Fibroblast of peridontal ligament (primary cell): Measurements from ENCODE around the gene PSMB4.
"Not testable (repeated sequence)": the region's sequence is repeated elsewhere in the genome, so short reads cannot be mapped to it uniquely, and the experiment has no call there.

Experiments
- DNase-seq: peaks from one replicate; pipeline ENCODE4 v3.0.0-alpha.2; 2010; ENCODE audit errors: extremely low read depth

The PSMB4 gene

GRCh38 chr1:151399324-151400171, at the start of gene PSMB4:
Gene PSMB4, plus strand, starts transcription at chr1:151399573. Its CDS starts 15 bp downstream, at chr1:151399588.
- peak; percentile 96 for DNase-seq

- DNase-seq: not testable (repeated sequence)
These were observed 49.0 kb upstream of the PSMB4 start for GRCh38 chr1:151350323-151350722.

DNA sequence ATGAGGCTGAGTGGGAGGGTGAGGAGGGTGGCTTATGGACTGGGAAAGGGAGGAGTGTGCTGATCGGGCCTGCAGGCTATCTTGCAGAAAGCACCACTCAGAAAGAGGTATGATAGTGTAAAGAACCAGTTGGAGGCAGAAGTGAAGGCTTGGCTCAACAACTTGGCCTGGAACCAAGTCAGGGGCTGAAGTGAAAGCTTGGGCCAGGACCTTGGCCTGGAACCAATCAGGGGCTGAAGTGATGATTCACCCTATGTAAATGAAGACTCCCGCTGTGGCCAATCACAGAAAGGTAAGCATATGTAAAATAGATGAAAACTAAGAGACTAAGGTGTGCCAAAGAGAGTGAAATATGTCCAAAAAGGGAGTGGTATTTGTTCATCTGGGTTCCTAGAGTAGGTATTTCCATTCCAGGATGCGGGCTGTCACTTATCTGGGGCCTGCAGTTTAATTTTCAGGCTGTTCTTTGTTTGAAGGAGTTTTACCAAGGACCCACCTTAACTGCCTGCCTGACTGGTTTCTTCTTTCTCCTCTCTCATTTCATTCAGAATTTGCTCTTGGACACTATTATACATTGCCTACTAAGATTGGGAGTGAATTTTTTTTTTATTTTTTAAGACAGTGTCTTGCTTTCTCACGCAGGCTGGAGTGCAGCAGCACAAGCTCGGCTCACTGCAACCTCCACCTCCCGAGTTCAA, 47.2 kb upstream of the PSMB4 start:
- no peak for DNase-seq

- DNase-seq: no peak
These were observed 42.7 kb upstream of the PSMB4 start for GRCh38 chr1:151356696-151357095.

GRCh38 chr1:151361883-151362282, 37.5 kb upstream of the PSMB4 start:
- DNase-seq: no peak

DNA sequence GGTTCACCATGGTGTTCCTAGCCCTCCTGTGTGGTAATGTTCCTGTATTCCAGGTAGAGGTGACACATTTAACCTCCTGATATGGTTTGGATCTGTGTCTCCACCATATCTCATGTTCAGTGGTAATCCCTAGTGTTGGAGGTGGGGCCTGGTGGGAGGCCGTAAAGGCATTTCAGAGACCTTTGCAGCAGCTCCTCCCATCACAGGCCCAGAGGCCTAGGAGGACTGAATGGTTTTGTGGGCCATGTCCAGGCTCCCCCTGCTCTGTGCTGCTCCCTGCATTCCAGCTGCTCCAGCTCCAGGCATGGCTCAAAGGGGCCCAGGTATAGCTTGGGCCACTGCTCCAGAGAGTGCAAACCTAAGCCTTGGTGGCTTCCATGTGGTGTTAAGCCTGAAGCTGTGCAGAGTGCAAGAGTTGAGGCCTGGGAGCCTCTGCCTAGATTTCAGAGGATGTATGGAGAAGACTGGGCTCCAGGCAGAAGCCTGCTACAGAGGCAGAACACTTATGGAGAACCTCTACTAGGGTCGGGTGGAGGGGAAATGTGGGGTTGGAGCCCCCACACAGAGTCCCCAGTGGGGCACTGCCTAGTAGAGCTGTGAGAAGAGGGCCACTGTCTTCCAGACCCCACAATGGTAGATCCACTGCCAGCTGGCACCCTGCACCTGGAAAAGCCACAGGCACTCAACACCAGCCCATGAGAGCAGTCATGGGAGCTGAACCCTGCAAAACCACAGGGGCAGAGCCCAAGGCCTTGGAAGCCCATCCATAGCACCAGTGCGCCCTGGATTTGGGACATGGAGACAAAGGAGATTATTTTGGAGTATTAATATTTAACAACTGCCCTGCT, 36.8 kb upstream of the PSMB4 start:
- no peak for DNase-seq

- DNase-seq: no peak
These were observed 34.4 kb upstream of the PSMB4 start for GRCh38 chr1:151364996-151365395.

- DNase-seq: peak; percentile 15
These were observed 31.5 kb upstream of the PSMB4 start for GRCh38 chr1:151367658-151368392.

DNA sequence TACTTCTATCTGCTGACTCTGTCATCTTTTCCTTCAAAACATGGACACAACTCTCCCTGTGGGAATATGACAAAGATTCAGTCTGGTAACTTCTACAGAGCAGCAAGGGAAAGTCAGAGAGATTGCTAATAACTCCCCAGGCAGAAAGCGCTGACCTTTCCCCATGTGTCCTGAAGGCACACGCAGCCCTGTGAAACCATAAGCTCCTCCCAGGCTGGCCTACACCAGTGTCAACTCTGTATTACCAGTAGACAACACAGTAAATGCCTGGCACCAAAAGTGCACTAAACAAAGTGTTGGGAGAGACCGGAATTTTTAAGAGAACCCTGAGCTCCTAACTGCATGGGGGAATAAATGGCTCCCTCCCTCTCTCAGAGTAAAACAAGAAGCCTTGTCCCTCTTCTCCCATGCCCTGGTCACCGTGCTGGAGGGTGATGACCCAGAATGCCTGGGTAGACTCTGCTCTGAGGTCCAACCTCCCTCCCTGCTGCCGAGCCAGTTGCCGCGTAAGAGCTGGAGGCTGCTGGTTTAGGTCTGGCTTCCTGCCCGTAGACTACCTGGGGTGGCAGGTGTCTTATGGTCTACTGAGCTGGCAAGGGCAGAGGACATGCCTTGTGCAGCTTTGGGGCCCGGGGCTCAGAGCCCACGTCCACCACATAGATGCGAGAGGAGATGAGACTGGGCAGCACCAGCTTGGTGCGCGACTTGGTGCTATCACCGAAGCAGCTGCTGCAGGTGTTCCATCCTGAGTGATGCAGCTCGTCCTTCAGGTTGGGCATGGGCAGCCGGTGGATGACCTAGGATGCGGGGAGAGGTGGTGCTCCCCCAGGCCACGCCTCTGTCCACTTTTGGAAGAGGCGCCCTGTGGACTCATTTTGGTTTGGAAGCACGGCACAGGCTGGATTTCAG, 30.7 kb upstream of the PSMB4 start:
- no peak for DNase-seq

GRCh38 chr1:151369302-151369610, 30.1 kb upstream of the PSMB4 start:
- DNase-seq: no peak

DNA sequence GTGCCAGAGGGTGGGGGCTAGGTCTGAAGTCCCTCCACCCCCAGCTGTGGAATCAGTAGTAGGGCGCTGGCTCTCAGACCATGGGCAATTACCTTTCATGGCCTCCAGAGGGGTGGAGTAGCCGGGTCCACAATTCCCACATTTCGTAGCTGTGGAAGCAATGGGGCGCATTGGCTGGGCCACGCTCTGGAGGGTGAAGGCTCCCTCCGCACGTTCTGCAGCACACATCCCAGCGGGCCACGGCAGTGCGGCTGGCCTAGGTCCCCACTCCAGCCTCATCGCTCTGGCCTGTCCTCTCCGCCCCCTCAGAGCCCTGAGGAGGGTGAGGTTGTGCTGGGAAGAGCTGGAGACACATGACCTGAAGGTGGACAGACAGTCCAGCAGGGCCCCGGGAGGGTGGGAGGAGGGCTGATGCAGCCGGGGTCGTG, 29.7 kb upstream of the PSMB4 start:
- DNase-seq: no peak

DNA sequence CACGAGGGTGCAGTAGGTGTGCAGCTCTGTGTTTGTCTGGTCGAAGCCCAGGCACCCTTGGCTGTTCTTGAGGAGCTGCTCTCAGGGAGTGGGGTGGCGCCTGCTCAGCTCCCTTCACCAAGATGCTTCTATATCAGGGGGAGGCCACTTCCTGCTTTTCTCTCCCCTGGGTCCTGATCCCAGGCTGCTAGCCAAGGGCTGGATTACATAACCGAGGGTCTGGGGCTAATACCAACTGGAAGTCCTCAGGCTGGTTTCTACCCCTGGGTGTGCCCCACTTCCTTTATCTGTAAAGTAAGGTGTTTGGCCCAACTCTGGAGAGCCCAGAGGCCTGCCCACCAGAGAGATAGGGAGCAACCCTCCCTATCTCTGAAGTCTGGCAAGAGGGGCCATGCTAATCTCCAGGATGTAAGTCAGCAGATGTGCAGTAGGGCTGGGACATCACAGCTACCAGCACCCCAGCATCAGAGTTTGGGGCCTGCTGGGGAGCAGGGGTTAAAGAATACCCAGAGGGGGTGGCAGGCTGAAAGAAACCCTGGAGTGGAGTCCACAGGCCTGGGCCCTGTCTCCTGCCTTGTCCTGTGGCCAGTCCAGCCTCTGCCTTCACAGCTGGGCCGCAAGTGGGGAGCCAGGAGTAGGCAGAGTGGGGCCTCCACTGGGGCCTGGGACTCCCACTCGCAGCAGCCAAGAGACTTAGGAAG, 29.0 kb upstream of the PSMB4 start:
- no peak for DNase-seq

- DNase-seq: peak; percentile 66
These were observed 27.9 kb upstream of the PSMB4 start for GRCh38 chr1:151371370-151372057.

- peak; percentile 83 for DNase-seq
These were observed 27.1 kb upstream of the PSMB4 start, which contains the start of gene SELENBP1 for GRCh38 chr1:151372058-151372934. Gene SELENBP1, minus strand, starts transcription at chr1:151372705. Its CDS starts 64 bp downstream, at chr1:151372641.

DNA sequence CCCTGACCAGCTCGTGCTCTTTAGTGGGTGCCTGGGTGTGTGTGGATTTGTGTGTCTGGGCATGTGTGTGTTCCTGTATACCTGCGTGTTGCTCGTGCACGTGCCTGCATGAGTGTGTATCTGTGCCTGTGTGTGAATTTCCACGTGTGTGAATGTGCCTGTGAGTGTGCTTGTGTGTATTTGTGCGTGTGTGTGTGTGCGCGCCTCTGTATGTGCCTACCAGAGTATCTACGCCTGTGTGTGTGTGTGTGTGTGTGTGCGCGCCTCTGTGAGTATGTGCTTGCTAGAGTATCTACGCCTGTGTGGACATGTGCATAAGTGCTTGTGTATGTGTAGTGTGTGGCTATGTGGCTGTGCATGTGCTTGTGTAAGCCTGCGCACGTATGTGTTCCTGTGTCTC, 26.2 kb upstream of the PSMB4 start:
- no peak for DNase-seq

DNA sequence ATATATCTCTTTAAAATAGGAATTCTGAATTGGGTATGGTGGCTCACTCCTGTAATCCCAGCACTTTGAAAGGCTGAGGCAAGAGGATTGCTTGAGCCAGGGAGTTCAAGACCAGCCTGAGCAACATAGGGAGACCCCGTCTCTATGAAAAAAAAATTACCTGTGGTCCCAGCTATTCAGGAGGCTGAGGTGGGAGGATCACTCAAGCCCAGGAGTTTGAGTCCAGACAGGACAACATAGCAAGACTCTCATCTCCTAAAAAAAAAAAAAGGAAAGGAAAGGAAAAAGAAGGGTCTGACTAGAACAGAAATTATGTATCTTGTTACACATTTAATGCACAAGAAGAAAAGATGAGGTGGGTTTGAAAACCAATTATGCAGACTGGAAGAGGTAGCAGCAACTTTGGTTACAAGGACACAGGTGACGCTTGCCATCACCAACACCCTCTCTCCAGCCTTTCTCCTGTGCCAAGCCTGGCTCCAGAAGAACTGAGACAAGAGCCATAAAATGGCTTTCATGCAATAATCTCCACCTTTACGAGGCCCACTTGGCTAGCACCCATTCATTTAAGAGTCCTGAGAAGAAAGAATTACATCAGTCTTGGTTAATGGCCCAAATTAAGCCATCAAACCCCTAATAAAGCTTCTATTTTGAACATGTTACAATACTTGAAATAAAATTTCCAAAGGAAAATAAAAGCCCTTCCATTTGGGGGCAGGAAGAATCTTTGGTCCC, 22.1 kb upstream of the PSMB4 start:
- DNase-seq: no peak

GRCh38 chr1:151384584-151384983, 14.8 kb upstream of the PSMB4 start:
- no peak for DNase-seq

DNA sequence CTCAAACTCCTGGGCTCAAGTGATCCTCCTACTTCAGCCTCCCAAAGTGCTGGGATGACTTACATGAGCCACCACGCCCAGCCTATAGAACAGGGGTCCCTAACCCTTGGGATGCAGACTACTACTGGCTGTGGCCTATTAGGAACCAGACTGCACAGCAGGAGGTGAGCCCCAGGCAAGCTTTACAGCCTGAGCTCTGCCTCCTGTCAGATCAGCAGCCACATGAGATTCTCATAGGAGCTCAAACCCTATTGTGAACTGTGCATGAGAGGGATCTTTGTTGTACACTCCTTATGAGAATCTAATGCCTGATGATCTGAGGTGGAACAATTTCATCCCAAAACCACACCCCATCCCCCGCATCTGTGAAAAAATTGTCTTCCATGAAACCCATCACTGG, 13.4 kb upstream of the PSMB4 start:
- DNase-seq: no peak
